GM18867 (cell line): ENCODE measurements around the gene TCEAL8.
"Not testable (repeated sequence)": the region's sequence is repeated elsewhere in the genome, so short reads cannot be mapped to it uniquely, and the experiment has no call there.

ENCODE experiments used
- ATAC-seq: cut with Tn5 transposase; IDR thresholded peaks from one replicate; pipeline ENCODE4 v1.9.1; 2021; ENCODE audit warnings: mild to moderate bottlenecking, moderate library complexity; ENCODE audit not compliant: unreplicated experiment

Gene TCEAL8, protein sequence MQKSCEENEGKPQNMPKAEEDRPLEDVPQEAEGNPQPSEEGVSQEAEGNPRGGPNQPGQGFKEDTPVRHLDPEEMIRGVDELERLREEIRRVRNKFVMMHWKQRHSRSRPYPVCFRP

DNA sequence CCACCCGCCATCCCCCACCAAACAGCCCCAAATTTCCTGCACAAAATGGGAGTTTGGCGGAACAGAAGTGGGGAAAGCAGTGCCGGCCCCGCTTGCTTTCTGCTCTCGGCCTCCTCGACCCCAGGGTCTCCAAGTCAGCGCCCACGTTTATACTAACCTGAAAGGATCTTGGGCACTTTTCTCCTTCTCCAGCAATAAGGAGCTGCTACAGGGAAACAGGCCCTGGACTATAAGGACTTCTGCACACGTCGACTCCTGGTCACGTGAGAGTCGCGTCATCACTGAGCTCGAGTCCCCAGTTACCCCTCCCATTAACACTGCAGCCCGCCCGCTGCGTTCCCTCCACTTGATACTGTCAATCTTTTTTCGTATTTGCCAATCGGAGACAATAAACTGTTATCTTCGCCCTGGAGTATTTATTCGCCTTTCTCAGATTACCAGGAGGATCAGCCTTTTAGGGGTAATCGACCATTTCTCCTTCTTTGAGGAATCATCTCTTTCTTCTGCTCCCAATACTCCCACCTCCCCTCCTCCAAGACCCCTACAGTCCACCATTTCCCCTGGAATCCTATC lies at the start of gene TCEAL8:
TSS of gene TCEAL8 (minus strand) at position 235 of the 573 bp plus-strand sequence. CDS start 1,176 bp downstream, outside the sequence.
- peak; percentile 96 for ATAC-seq

DNA sequence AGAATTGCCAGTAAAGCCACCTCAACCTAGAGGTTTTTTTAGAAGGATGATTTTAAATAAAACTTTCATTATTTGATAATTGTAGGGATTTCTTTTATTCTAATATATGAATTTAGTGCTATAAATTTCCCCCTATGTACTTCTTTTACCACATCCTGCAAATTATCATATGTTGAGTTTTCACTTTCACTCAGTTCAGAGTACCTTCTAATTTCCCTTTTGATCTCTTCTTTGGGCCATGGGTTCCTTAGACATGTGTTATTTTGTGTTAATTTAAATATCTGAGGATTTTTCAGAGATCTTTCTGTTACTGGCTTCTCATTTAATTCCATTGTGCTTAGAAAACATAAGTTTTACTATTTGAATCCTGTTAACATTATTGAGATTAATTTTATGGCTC lies 49.8 kb upstream of the TCEAL8 start:
- ATAC-seq: no peak

DNA sequence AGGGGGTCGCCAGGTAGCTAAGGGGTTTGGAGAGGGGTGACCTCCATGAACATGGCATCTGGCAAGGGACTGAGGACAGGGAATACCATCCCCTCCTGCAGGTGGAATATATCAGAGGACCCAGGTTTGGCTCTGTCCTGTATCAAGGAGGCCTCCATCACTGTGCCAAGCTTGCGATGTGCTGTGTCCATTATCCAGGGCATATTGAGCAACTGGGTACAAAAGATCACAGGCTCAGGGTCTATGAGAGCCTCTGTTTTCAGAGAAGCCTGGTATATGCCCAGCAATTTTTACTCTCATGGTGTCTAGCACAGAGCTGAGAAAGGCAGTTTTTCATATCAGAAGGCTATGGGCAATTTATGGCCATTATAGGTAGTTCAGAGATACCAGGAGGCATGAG lies 38.2 kb upstream of the TCEAL8 start:
- ATAC-seq: no peak

DNA sequence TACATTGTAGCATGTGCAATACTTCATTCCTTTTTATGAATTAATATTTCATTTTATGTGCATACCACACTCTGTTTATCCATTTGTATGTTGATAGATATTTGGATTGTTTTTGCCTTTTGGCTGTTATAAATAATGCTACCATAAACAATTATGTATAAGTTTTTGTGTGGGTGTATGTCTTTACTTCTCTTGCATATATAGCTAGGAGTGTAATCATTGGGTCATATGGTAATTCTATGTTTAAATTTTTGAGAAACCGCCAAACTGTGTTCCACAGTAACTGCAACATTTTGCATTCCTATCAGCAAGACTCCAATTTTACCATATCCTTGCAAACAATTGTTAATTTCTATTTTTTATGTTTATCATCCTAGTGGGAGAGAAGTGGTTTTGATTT lies 24.7 kb upstream of the TCEAL8 start:
- no peak for ATAC-seq

DNA sequence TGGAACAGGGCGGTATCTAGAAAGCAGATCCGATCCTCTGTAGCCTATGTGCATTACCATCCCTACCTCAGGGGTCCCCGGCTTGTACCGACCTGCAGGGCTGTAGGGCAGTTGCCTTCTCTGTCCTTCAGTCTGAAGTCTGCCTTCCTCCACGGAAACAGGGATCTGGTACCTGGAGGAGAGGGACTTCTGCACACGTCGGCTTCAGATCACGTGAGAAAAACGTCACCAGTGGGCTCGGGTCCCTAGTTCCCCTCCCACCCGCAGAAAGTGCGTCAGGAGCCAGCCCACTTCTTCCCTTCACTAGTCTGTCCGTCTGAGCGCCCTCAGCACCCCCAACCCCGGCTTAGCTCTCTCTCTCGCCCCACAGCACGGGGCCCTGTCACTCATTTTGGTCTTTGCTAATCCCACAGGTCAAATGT lies 21.6 kb upstream of the TCEAL8 start, which contains the start of gene TCEAL5:
TSS of gene TCEAL5 (minus strand) at position 170 of the 422 bp plus-strand sequence. CDS start 2,187 bp downstream, outside the sequence.
- ATAC-seq: no peak

DNA sequence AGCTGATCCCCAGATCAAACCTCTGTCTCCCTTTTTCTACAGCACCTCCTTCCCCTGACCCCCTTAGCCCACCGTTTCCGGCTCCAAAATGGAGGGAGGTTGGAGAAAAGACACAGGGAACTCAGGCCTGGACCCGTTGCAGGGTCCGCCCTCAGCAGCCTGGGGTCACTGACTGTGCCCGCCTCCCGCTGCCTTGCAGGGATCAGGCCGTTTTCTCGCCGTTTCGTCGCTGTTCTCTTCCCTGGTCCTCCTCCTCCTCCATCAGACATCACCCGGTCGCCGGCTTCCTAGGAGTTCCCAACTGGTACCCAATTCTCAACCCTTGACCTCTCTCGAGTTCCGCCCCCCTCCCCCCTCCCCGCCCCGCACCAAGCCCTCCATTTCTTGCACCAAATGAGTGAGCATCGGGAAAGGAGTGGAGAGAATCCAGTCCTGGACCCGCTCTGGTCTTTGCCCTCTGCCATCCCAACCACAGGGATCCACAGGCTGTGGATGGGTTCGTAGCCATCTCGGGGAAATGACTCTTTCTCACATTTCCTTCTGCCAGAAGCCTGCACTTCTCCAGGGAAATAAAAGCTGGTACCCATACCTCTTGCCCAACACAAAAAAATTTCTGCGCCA lies 21.1 kb upstream of the TCEAL8 start:
- no peak for ATAC-seq

DNA sequence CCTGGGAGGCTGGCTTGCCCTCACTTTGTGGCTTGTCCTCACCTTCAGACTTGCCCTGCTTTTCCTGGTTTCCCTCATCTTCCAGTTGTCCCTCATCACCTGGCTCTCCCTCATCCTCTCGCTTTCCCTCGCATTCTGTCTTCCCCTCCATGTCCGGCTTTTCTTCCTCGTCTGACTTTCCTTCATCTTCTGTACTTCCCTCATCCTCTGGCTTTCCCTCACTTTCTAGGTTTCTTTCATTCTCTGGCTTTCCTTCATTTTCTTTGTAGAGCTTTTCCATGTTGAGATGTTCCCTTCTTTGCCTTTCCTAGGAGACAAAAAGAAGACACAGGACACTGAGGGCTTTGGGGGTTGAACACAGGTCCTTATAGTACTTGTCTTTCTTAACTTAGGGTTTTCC lies 19.3 kb upstream of the TCEAL8 start:
- no peak for ATAC-seq

DNA sequence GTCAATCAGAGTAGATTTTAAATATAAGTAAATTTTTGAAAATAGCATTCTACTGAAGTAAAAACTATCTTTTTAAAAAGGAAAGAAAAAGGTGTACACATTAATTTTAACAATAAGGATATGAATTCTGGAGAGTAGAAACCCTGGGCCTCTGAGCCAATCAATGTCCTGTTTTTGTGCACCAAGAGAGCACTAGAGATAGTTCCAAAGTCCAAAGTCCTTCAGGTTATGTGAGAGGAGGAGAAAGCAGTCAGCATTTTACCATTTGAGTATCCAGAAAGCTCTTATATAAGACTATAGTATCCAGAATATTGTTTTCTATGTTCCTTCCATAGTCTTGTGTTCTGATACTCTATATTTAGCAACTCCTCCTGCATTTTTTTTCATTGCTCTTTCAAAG lies 3.3 kb upstream of the TCEAL8 start:
- ATAC-seq: no peak

DNA sequence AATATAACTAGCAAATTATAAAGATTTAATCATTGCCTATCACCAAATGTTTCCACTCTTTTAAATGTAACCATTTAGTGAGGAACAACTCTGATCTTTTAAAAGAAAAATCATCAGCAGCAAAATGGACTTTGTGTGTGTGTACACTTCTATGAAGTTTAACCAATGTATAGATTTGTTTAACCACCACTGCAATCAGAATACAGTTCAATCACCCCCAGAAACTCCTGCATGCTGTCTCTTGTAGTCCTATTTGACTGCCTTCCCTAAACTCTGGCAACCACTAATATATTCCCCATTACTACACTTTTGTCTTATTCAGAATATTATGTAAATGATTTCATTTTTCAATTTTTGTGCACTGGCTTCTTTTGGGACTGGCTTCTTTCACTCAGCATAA lies 1.7 kb upstream of the TCEAL8 start:
- ATAC-seq: no peak

DNA sequence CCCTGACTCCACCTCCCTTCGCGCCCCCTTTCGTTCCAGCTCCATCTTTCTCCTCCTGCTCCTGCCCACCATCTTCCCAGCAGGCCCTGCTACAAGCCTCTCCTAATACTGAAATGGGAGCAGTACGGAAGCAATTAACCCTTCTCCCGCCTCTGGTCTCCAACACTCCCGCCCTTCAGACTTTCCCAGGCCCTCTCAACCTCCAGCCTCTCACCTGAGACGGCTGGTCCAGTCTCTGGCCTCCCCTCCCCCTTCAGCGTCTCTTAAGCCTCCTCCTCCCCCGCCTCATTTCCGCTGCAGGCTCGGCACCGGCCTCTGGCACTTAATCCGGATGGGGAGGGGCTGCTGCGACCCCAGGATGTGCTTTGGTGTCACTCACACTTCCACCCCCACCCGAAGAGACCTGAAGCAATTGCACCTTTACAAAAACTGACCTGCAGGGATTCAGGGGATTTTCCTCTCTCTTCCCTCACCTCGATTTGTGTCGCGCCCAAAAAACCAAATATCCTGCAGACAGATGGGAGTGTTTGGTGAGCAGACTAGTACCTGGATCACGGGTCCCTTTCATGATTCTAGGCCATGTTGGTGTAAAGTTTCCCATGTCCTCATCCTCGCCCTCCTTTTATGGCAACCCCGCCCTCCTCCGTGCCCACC lies 657 bp downstream of the TCEAL8 start:
- ATAC-seq: peak; percentile 57

DNA sequence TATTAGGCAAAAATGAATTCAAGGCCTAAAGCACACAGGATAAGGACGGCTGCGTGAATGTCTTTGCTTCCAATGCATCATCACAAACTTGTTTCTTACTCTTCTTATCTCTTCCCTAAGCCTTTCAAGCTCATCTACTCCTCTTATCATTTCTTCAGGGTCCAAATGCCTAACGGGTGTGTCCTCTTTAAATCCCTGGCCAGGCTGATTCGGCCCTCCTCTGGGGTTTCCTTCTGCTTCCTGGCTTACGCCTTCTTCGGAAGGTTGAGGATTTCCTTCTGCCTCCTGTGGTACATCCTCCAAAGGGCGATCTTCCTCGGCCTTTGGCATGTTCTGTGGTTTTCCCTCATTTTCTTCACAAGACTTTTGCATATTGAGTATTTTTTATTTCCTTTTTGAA lies 1.3 kb downstream of the TCEAL8 start:
- ATAC-seq: no peak

DNA sequence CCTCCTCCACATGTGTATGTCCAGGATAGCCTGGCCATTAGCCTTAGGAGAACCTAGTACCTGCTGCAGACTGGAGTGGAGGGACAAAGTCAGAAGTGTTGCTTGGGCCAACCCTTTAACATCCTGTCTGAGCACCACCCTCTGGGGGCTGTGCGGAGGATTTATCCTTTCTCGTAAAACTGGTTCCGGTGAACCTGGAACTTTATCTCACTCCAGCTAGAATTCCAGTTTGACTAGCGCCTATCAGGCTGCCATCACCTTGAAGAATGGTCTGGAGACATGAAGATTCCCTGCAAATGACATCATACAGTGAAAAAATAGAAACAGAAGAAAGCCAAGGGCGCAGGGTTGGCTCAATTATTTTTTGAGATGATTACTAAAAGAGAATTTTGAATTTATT lies 4.0 kb downstream of the TCEAL8 start:
- no peak for ATAC-seq

DNA sequence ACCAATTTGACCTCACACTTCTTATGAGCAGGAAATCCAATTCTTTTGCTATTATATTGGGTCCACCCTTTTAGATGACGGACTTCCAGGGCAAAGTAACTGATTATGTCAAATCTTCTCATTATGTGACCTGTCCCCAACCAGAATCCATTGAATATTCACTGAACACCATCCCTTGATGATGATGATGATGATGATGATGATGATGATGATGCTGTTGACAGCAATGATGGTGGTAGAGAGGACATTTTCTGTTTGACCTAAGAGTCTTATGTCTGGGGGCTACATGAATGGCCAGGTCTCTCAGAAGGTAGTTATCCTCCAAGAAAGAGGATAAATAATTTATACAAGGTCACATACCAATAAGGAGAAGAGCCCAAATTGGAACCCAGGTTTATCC lies 5.2 kb downstream of the TCEAL8 start:
- no peak for ATAC-seq

DNA sequence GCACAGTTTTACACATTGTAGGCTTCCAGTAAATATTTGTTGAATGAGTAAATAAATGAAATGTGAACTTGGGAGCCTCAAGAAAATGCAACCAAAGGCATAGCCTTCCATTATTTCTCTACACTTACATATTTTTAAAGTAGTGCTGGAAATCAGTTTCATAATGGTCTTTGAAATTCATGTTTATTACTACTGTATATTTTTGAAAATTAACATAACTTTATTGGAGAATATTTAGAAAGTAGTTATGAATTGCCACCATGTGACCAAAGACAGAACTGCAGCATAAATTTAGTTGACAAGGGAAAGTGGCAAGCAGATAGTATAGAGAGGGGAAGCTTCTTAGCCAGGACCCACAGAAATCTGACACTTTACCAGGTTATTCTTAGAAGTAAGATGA lies 6.4 kb downstream of the TCEAL8 start:
- peak; percentile 78 for ATAC-seq

DNA sequence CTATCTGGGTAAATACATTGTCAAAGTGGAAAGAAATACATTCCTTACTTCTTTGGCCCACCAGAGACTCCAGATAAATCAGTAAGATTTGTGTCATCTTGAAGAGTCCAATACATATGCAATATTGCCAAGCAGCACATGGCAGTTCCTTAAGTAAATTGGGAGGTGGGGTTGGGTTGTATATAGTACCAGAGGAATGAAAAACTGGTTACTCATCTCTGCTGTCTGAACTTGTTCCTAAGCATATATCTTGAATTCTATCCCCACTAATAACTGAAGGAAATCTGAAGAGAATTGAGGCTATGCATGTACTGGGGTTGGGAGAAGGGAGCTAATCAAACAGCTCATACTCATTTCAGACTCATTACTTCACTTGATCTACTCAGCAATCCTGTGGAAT lies 14.8 kb downstream of the TCEAL8 start:
- ATAC-seq: no peak

DNA sequence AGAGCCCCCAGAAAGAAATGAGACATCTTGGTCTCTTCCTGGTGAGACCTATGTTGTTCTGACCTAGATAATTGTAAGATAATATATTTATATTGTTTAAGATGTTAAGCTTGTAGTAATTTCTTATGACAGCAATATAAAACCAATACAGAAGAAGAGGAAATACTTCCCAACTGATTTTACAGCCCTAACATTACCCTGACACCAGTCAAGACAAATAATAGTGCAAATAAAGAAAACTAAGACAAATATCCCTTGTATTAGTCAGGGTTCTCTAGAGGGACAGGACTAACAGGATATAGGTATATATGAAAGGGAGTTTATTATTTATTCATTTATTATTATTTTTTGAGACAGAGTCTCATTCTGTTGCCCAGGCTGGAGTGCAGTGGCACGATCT lies 18.7 kb downstream of the TCEAL8 start:
- no peak for ATAC-seq

DNA sequence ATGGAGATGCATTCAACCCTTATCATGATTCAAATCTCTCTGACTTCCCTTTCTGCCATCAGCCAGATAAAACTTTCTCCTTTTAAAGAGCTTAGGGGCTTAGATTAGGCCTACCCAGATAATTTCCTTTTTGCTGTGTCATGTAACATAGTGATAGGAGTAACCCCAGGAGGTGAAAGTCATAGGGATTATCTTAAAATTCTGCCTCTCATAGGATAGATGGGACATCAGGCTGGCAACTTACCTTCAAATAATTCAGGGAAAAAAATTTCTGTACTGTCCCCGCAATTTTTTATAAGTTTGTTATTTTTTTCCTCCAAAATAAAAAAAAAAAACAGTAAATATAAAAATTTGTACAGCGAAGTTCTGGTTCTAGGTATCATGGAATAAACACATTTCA lies 19.3 kb downstream of the TCEAL8 start:
- not testable (repeated sequence) for ATAC-seq

DNA sequence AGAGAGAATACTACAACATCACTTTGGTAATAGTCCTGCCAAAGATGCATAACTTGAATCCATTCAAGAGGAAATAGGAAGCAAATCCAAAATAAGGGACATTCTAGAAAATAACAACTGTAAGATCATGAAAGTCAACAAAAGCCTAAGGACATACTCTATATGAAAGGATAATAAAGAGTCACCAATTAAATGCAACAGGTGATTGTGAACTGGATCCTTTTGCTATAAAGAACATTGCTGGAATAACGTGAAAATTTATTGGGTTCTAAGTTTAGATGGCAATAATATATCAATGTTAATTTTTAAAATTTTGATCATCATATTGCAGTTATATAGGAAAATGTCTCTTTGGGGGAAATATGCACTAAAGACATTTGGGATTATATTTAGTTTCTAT lies 20.1 kb downstream of the TCEAL8 start:
- no peak for ATAC-seq

DNA sequence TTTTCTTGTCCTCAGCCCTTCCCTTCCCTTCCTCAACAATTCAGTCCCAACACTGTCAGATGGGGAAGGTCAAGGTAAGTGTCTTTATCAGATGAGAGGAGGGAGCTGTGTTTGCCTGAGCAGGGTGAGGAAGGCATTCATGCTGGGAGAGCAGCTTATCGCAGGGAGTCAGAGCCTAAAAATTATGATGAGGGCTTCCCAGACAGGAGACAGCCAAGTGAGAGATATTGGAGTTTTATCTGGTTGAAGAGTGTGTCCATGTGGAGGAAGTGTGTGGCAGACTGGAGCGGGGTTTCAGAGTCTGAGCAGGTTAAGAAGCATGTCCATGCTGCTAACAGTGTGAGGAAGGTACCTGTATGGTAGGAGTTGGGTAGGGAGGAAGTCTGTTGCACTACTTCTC lies 21.7 kb downstream of the TCEAL8 start:
- no peak for ATAC-seq

DNA sequence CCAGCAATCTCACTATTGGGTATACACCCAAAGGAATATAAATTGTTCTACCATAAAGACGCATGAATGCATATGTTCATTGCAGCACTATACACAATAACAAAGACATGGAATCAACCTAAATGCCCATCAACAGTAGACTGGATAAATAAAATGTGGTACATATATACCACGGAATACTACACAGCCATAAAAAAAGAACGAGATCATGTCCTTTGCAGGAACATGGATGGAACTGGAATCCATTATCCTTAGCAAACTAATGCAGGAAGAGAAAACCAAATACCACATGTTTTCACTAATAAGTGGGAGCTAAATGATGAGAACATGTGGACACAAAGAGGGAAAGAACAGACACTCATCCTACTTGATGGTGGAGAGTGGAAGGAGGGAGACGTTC lies 29.0 kb downstream of the TCEAL8 start:
- ATAC-seq: not testable (repeated sequence)

DNA sequence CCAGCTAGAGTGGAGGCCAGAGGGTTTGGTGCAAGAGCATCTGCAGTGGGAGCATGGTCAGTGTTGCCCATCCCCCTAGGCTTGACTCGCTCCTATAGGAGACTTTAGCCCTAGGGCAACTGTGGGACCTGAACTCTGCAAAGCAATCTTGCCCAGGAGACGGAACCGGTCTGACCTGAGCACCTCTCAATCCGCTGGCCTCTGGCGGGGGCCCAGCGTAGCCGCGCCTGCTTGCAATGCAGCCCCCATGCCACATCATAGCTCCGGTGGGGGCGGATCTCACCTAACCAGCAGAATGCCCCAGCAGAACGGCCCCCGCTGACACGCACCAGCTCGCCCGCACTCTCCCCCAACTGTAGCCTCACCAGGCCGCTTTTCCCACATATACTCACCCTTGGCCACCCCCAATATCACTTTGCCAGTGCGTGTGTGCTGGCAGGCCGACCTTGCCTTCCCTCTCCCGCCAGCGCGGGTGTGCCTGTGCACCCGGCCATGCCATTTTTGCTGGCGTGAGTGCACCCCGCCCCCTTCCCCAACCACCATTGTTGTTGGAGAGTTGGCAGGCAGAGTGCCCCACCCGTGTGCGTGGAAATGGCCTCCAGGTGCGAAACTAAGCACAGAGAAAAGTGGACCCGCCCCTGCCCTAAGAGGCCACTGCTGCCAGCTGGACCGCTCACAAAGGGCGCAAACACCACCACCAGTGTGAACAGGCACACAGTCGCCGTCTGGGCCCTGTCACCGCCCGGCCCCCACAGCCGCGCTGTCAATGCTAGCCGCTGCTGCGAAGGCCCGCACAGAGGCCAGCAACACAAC lies 34.2 kb downstream of the TCEAL8 start:
- no peak for ATAC-seq
